Measurements from ENCODE around the gene NDST1.

NDST1 gene

DNA sequence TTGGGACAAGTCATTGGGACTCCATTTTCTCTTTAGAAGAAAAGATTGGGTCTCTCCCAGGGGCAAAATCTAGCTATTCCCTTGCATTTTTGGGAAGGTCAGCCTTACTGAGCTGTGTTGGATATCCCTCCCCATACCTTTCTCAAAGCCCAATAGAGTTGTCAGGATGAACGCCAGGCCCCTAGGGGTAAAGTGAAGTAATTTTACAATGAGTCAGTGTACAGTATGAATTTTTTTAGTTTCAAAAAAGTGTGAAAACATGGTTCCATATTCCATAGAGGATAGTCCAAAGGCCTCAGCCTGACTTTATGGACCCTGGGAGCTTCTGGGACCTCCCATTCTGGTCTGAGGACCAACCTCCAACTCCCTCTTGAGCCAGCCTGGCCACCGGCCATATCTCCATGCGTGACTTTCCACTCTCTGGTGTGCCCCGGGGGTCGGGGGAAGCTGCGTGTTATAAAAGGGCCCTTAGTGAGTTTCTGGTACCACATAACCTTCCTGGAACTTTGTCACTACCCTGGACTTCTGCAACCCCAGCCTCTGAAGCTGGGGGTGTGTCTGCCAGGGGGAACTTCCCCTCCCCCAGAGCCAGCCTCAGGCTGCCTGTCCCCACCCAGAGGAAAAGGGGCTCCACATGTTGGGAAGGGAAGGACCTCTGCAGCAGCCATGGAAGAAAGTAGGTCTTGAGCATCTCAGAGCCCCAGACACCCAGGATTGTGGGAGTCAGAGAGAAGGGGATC is 80.1 kb downstream of the NDST1 start:
- no peak for DNase-seq (ENCODE audit: low spot score)

DNA sequence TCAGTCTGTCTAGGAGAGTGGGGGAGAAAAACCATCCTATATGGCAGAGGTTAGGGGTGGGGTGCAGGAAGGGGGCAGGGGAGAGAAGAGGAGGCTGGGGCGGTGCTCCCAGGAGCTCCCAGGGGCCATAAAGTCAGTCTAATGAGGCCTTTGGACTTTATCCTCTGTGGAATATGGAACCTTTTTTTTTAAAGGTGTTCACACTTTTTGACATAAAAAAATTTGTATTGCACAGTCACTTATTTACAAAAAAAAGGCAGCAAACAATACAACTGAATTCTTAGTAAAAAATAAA is 80.6 kb downstream of the NDST1 start:
- DNase-seq (ENCODE audit: low spot score): no peak

DNA sequence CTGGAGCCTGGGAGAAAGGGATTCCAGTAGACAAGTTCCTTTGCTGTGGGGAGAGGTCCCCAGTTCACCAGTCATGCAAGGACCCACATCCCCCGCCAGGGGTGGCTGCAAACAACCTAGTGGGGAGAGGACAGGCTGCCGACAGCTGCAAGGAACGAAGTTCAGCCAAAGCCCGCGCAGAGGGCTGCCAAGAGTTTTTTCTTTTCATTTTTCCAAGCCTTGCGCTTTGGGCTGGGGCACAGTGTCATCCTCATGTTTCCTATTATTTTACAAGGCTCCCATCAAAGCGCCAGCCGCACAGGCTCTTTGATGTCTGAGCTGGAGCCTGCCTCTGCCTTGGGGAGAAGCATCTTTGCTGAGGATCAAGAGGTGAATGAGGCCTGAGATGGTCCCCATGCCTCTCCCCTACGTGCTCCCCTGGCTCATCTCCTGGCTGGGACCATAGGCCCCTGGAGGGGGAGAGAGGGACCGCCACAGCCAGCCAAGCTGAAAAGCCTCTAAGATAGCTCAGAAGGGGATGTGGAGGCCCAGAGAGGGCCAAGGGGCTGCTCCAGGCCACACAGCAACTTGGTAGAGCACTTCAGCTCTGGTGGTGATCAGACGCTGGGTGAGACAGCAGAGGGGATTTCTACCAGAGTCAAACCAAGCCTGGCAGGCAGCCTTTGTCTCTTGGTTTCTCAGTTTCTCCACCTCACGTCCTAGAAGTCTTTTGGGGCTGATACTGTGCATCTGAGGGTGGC is 82.1 kb downstream of the NDST1 start:
- no peak for DNase-seq (ENCODE audit: low spot score)

DNA sequence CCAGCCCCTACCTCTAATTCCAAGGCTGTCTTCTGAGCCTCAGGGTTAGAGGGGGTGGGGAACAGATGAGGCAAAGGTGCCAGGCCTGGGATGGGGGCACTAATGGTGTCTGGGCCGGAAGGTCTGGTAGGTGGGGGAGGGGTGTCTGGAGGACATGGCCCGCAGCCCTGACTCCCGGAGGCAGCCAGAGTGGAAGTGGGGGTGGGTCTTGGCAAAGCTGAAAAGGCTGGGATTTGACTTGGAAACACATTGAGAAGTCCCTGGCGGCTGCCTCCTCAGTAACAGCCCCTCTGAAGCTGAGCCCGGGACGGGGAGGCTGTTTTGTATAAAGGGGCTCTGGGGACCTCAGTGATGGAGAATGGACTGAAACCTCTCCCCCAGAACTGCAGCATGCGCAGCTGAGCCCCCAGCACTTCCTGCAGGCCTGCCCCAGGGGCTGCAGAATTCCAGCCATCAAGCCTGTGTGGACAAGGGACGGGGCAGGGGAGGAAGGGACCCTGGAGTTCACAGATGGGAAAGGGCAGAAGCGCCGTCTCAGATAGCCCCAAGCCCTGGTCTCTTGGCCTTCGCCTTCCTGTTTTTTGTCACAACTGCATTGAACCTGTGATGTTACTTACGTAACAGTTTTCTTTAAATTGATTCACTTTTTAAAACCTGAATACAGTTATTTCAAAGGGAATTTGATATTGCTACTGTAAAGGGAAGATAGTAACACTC is 83.2 kb downstream of the NDST1 start:
- no peak for DNase-seq (ENCODE audit: low spot score)

DNA sequence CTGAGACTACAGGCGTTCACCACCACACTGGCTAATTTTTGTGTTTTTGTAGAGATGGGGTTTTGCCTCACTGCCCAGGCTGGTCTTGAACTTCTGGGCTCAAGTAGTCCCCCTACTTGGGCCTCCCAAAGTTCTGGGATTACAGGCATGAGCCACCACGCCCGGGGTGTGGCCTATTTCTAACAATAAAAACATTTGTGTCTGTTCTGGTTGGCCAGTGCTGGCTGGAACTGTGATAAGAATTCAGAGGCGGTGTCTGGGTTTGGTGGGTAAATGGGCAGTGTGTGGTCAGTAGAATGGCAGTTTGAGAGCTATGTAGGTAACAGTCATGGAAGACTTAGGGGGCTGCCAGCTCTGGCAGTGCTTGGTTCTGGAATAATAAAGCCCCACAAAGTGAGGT is 85.7 kb downstream of the NDST1 start:
- no peak for DNase-seq (ENCODE audit: low spot score)

DNA sequence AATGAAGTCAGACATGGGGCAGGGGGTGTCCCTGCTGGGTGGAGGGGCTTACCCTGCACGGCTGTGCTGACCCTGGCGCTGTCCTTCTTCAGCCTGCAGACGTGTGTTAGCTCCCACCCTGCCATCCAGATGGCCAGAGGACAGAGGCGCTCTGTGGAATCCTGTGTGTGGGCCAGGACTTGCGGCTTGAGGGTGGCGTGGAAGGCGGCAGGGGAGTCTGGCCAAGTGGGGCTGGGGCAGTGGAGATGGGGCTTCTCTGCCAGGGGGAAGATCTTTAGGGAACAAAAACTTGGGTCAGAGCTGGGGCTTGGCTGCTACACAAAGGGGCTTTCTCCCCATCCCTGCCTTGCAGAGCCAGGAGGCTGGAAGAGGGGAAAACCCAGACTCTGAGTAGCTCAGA is 86.1 kb downstream of the NDST1 start:
- no peak for DNase-seq (ENCODE audit: low spot score)

DNA sequence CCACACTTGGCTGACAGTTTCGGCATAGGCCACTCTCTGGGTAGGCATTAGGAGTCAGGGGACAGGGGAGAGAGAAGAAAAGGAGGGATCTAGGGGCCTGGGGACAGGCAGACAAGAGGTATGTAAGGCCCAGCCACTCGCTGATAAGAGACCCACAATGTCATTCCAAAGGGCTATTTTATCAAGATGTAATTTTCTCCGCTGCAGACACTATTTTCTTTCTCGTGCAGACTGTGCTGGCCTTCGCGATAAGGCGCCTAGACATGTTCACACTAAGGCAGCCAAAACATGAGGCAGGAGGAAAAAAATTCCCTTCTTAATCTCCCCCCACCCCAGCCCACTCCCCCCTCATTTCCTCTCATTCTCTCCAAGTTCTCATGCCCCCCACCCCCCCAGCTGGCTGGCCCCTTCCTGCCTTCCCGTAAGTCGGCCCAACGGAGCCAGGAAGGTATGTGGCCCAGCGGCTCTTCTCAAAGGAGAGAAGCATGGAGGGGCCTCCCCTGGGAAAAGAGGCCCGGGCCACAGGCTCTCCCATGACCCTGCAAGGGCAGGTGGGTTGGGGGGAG is 87.6 kb downstream of the NDST1 start:
- DNase-seq (ENCODE audit: low spot score): no peak

DNA sequence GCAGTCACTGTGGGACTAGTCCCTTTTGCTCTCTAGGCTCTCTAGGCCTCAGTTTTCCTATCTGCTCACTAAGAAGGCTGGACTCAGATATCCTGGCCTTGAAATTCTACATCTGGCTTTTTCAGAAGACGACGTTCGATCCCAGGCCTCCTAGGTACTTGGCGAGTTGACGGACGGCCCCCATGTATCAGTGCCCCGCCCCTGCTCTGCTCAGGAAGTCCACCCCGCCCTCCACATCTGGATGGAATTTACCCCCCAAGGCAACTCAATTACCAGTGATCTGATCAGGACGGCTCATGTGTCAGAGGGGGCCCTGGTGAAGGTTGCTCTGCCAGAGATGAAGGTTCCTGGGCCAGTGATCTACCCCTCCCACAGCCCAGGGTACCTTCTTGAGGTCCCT is 88.4 kb downstream of the NDST1 start:
- DNase-seq (ENCODE audit: low spot score): no peak

DNA sequence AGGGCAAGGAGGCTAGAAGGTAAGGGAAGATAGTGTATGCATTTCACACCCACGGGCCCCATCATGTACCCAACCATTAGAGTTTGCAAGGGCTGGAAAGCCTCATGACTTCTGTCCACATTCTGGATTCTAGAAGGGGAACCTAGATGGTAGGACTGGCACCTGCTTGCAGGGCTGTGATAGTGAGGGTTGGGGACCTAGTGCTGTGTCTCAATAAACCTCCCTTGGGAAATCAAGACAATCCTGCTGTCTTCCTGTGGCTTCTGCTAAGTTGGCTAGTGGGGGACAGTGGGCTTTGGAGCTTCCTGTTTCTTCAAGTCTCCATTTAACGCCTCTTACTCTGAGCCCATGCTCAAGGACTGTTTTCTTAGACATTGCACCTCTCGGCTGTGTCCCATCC is 88.9 kb downstream of the NDST1 start:
- DNase-seq (ENCODE audit: low spot score): no peak

DNA sequence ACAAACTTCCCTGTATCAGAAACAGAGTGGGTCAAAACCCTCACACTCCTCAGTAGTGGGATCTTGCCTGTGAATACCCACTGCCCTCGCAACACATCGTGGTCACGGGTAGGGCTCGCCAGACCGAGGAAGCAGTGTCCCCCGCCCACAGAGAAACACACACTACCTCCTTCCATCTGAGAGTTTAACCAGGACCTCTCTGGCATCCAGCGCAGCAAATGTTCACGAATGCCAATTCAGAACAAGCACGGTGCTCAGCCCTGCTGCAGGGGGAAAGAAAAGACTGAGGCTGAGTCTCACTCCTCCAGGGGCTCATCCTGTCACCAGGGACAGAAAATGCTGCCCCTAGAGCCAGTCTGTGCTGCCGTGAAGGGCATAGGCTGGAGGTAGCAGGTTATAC is 90.1 kb downstream of the NDST1 start:
- no peak for DNase-seq (ENCODE audit: low spot score)

DNA sequence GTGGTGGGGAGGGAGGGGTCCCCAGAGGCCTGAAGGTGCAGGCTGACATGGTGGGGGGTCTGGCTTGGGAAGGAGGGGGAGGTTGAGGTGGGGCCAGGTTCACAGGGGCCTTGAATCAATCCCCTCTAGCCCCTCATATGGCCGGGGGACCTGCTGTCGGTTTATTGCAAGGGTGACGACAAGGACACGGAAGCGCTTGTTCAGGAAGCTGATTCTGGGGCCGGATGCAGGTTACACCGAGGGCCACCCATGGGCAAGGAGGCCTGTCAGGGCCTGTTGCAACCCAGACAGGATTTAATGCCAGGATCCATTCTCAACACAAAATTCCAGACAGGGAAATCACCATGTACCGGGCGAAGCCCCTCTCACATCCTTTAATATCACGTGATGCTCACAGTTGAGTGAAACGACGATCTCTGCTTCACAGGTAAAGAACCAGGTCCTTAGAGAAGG is 90.9 kb downstream of the NDST1 start:
- no peak for DNase-seq (ENCODE audit: low spot score)

DNA sequence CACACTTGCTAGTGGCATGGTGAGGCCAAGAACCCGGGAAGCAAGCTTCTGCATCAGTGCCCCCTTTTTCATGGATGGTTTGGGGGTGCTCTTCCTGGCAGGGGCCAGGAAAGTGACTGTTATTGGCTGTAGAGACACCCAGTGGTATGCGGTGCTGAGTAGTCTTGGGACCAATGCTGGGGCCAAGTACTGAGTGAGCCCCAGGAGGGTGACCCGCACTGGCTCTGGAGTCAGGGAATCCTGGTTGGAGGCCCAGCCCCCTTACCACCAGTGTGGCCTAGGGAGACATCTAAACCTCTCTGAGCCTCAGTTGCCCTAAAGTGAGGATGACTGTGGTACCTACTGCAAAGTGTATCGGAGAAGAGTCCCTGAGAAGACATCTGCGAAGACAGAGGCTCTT is 91.3 kb downstream of the NDST1 start:
- no peak for DNase-seq (ENCODE audit: low spot score)

DNA sequence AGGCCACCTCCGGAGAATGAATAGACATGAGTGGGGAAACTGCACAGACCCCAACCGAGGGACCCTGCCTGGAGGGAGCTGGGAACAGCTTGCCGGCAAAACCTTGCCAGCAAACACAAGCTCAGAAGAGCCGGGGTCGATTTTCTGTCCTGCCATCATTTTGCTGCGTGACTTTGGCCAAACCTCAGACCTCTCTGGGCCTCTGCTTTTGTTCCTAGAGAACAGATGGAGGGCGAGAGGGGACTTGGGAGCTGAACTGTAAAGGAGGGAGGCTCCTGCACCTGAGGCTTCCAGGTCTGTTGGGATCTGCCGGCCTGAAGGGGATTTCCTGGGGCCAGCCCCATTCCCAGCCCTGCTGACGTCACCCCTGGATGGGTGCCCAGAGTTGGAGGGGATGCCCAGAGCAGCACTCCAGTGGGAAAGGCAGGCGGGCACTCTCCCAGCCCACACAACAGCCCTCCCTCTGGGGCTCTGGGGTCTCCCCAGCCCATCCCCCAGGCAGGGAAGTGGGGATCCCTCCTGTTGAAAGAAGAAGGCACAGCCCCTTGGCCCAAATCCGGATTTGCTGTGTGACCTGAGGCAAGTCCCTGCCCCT is 92.1 kb downstream of the NDST1 start:
- DNase-seq (ENCODE audit: low spot score): no peak

DNA sequence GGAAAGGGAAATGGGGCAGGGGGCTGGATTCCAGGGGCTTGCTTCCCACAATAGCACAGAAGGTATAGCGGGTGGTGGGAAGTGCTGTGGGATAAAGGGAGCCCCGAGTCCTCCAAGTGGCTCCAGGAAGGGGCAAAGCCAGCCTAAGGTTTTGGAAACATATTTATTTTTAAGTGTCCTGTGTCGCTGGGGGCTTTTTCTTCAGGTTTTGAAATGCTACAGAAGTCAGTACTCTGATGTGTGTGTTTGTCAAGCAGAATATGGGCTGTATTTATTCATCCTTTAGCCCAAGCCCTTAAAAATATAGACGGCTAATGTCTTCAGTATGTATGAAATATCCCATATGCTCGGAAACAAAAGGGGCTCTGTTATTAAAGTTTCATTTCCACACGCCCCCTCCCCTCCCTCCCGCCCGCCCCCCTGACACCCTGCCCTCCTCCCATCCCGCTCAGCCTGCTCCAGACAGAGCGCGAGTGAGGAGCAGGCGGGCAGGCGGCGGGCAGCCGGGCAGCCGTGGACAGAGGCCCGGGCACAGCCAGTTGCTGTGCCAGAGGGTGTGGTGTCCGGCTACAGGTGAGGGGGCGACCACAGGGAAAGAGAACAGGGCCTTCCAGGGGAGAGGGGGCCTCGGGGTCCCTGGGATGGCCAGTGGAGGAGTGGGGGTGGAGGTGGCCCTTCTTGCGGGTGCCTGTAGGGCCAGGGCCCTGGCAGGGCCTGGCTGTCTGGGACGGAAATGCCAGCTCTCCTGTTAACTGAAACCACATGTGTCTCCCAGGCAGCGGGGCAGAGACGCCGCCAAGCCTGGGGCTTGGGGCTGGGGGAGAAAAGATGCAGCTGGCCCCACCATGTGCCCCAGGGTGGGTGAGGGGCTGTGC is 92.9 kb downstream of the NDST1 start:
- no peak for DNase-seq (ENCODE audit: low spot score)

DNA sequence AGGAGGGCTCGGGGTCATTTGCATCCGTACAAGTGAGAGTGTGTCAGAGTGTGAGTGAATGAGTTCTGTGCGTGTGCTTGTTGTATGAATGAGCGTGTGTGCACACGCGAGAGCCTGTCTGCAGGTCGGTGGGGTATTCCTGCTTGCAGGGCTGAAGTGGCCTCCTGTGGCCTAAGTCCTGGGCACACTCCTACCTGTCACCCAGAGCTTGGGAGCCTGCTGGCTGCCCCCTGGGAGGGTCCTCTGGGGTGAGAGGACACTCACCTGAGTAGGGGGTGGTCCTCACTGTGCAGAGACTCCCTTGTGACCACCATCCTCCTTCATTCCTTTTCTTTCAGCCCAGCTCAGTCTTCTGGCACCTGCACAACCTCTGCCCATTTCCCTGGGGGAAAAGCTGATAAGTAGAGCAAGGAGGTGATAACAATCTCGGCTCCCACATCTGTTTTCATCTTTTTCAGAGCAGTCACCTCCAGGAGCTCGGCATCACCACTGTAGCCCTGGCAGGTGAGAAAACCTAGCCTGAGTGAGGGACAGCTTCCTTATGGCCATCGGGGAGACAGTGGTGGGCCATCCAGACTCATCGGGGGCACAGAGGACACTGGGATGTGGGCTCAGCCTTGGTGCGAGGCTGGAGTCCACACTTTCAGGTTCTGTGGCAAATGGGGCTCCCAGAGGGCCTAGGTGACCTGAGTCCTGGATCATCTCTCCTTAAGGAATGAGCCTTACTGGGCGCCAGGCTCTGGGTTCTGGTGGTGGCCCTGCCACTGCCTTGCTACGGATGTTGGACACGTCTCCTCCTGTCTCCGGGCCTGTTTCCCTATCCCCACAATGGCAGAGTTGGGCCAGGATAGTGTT is 93.8 kb downstream of the NDST1 start:
- DNase-seq (ENCODE audit: low spot score): no peak

DNA sequence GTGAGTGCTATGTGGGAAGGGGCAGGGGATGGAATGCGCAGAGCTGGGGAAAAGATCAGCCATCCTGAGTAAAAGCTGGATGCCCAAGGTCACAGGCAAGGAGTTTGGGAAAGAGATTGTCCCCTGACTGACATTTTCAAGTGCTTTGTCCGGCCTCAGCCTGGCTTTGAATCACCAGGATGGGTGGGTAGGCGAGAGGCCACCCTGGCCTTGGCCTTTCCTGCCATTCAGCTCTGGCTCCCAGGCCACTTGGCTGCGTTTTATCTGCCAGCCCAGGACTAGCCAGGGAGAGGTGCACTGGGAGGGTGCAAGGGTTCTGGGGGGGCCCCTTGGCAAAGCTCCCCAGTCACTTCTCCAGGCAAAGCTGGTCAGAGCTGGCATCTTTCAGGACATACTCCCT is 95.1 kb downstream of the NDST1 start:
- no peak for DNase-seq (ENCODE audit: low spot score)

DNA sequence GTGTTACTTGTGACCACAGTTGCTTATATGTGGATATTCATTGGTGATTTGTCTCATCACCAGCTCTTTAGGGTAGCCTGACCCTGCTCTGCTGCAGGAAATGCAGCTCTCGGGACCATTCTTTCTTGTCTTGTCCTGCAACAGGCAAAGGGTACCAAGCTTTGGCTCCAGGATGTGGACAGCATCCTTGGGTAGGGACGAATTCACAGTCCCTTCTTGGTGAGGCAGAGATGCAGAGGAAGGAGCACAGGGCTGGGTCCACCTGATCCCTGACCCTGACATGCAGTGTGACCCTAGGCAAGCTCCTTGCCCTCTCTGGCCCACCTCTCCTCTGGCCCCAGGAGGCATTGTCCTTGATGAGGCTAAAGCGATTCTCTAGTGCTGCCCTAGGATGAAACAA is 95.6 kb downstream of the NDST1 start:
- DNase-seq (ENCODE audit: low spot score): no peak

DNA sequence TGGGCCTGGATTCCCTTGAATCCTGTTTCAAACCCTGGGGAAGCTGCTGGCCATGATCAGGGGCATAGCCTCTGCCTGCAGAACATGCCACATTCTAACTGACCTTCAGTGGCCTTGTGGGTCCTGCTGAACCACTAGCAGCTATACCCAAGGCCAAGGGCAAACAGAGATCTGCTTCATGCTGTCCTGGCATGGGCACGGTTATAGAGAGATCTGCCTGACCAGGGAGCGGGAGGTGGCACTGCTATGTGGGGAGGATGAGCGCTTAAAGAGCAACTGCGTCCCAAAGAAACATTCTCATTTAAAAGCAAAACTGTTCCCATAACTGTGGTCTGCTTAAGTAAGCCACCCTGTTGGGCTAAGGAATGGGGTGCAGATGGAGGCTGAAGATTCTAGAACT is 96.1 kb downstream of the NDST1 start:
- DNase-seq (ENCODE audit: low spot score): no peak

DNA sequence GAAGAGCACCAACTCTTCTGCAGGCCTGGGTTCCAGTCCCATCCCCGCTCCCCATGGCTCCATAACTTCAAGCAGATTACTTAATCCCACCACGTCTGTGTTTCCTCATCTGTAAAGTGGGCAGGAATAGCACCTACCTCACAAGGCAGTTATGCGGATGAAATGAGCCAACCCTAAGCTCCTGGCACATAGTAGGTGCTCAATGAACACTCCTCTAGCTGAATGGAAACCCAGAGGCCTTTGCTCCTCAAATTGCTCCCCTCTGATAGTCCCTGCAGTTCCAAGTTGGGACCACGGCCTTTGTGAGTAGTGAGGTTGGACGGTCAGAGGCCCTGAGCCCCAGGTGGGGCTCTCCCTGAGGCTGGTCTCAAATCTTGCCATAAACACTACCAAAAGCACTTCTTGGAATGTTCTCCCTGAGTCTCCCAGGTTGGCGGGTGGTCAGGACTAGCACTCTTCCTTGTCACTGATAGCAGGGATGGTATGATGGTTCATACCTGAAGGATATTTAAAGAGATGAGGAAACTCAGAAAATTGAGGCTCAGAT is 97.0 kb downstream of the NDST1 start:
- no peak for DNase-seq (ENCODE audit: low spot score)

DNA sequence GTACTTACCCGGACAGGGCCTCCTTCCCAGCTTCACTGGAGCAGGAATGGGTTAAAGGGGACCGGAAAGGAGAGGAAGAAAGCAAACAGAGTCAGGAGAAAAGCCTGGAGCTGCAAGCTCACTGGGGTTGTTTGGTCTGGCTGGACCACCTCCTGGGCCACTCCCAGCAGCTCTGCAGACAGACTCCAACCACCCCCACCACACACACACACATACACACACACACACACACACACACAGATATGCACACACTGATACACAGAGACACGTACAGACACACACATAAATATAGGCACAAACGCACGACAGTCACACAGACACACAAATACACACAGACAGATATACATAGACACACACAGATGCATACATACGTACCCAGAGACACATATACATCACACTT is 97.6 kb downstream of the NDST1 start:
- no peak for DNase-seq (ENCODE audit: low spot score)

Data from CD4-positive, alpha-beta T cell treated with Interleukin-6 at 100 ng/mL for 8 hours (primary cell).